Heart left ventricle (tissue), 16 donors: ENCODE data around the gene FCHSD2. TPM values are rescaled to one million over a fixed set of nuclear protein-coding genes. Genes with fewer than 3 reads are reported as not detected.

Source experiments
- ATAC-seq, 4 donors: fragments of 200-7000 bp; cut with Tn5 transposase; one replicate each; pipeline ENCODE4 v1.9.1; 2020 to 2022; ENCODE audit warnings: moderate library complexity in 4 of 4, mild to moderate bottlenecking in 3 of 4, moderate number of reproducible peaks in 1 of 4
- DNase-seq, 5 donors: peaks; one replicate each; pipeline ENCODE4 v3.0.0-alpha.2; 2020
- H3K27ac ChIP-seq, 12 donors: fragments of 200-600 bp; sonication (generic) in 4 of 12; one replicate each; pipeline versions ENCODE4 v1.5.0 to v1.8.0; 2016 to 2022; ENCODE audit warnings: mild to moderate bottlenecking in 2 of 12
- H3K27me3 ChIP-seq, 9 donors: fragments of 200-600 bp; sonication (generic) in 2 of 9; one replicate each; pipeline versions ENCODE4 v1.5.1 to v1.8.0; 2016 to 2022; ENCODE audit warnings: mild to moderate bottlenecking in 3 of 9
- H3K36me3 ChIP-seq, 9 donors: fragments of 200-600 bp; sonication (generic) in 2 of 9; one replicate each; pipeline versions ENCODE4 v1.5.0 to v1.8.0; 2018 to 2022; ENCODE audit warnings: mild to moderate bottlenecking in 2 of 9
- H3K4me1 ChIP-seq, 12 donors: fragments of 200-600 bp; sonication (generic) in 4 of 12; one replicate each; pipeline versions ENCODE4 v1.5.0 to v1.8.0; 2016 to 2022; ENCODE audit warnings: mild to moderate bottlenecking in 3 of 12
- H3K4me3 ChIP-seq, 12 donors: fragments of 200-600 bp; sonication (generic) in 4 of 12; one replicate each; pipeline versions ENCODE4 v1.5.0 to v1.8.0; 2017 to 2022; ENCODE audit warnings: mild to moderate bottlenecking in 9 of 12, moderate library complexity in 4 of 12
- H3K9me3 ChIP-seq, 12 donors: fragments of 200-600 bp; sonication (generic) in 4 of 12; one replicate each; pipeline versions ENCODE4 v1.5.0 to v1.8.0; 2016 to 2022; ENCODE audit warnings: mild to moderate bottlenecking in 1 of 12
- CTCF ChIP-seq, 12 donors: fragments of 200-600 bp; sonication (generic) in 4 of 12; IDR thresholded peaks; one replicate each; pipeline versions ENCODE4 v1.5.0 to v1.8.0; 2018 to 2022; ENCODE audit warnings: antibody characterized with exemption in 12 of 12, mild to moderate bottlenecking in 5 of 12
- POLR2A ChIP-seq, 2 donors: fragments of 450-650 bp; IDR thresholded peaks; one replicate each; pipeline ENCODE4 v1.6.1; 2017; ENCODE audit warnings: antibody characterized with exemption in 2 of 2, mild to moderate bottlenecking in 2 of 2, moderate library complexity in 2 of 2
- WGBS, 4 donors: extraction: QIAGEN DNeasy Blood & Tissue Kit in 2 of 4; methylation state at CpG; one replicate each; pipeline versions ENCODE4 v1.1.5 to v1.1.7; 2013 to 2018; 5-methylcytosine and 5-hydroxymethylcytosine counted together
- intact Hi-C, 10 donors: fragments of 100-400 bp; cut with DNase I; formaldehyde crosslinking; loops; one replicate each; pipeline versions ENCODE4 v1.11.1 to v1.14.2; 2022
- polyA plus RNA-seq, 2 donors: library from polyadenylated mRNA; stranded (reverse); fragments of 200-250 nt; gene quantifications; one replicate each; pipeline ENCODE4 v1.2.3, GENCODE V29; 2013
- total RNA-seq, 9 donors: library from RNA; depleted of rRNA in 2 of 9; stranded (reverse); fragments of >200 nt in 2 of 9; fragmentation: NEBNext Ultra II Directional in 3 of 9; extraction: Animal tissue kit (Norgen Biotek cat#: 25700) in 3 of 9; gene quantifications; one replicate each; pipeline versions ENCODE4 v1.1.0 to v1.2.4, GENCODE V29; 2016 to 2023
- donor health status: ischemic (EF 13 %, LVEDD 7.1; RV severe dilation, severe dysfunction).
- donor health status: healthy with polysubstance abuse.
- donor health status: DM: no; HTN: yes; CAD: no.
- donor health status: DM: no; HTN: no; CAD: no.
- donor health status: ischemic (EF 25% LVEDD 6.9; RV normal size, moderate dysfunction).
- donor health status: ischemic (EF 25% LVEDD 5.7; RV mildly dilated, moderate dysfunction).
- donor health status: healthy.
- donor health status: DM: yes; HTN: yes; CAD: no.
- donor health status: ischemic (EF 35%, LVEDD 5.7; RV mildly dilated, moderate dysfunction).
- donor health status: nonischemic (EF 11% LVEDD 7.7; RV severe dilation, severe dysfunction).
- donor health status: DM: yes; HTN: yes; CAD: no.
- donor health status: PGD.
- donor health status: ischemic (EF 29% LVEDD 5.4; RV normal size, mild dysfunction).
- donor health status: nonischemic (EF 23%, LVEDD 6.1; RV moderate dilation, normal function).

FCHSD2 gene
- total and polyA plus RNA-seq, 11 donors, result 9.9 to 61.1 (median 39.0) TPM

GRCh38 chr11:73100578-73100977 lies 41.5 kb downstream of the FCHSD2 start:
- peaks cover 0 to 13% (median 0%) of the 10 kb centered on the region in 12 donors for H3K9me3 ChIP-seq
- H3K4me1 ChIP-seq, result peaks cover 0 to 28% (median 13%) of the 10 kb centered on the region in 12 donors
- no peak overlapping the region for H3K4me3 ChIP-seq
- intact Hi-C loops, result no loop called here
- WGBS, 4 donors, result 89 to 93% (median 91%) methylated on average over 8 of the region's 8 CpGs
- H3K27me3 ChIP-seq, result no peaks in the 10 kb centered on the region
- DNase-seq (no peak), ATAC-seq (no peak)
- no peaks in the 10 kb centered on the region for H3K36me3 ChIP-seq
- H3K27ac ChIP-seq, result no peak overlapping the region
- no peak for TF ChIP-seq CTCF (IDR thresholded peaks at IDR 0.05)
- TF ChIP-seq POLR2A (IDR thresholded peaks at IDR 0.05), result no peak

GRCh38 chr11:73099512-73100266 lies 42.4 kb downstream of the FCHSD2 start:
- no peak for TF ChIP-seq CTCF (IDR thresholded peaks at IDR 0.05)
- no peak for TF ChIP-seq POLR2A (IDR thresholded peaks at IDR 0.05)
- Histone ChIP-seq H3K4me1 (peaks cover 0 to 37% (median 21%) of the 10 kb centered on the region in 12 donors), H3K4me3 (no peak overlapping the region), H3K27me3 (no peaks in the 10 kb centered on the region), H3K27ac (no peak overlapping the region), H3K9me3 (peaks cover 0 to 13% (median 0%) of the 10 kb centered on the region in 12 donors), H3K36me3 (no peaks in the 10 kb centered on the region)
- ATAC-seq, result peak in 2 of 4 donors; percentile 15 to 38
- DNase-seq, result no peak
- intact Hi-C loops, result no loop called here
- WGBS, 4 donors, result 92% methylated on average over 25 of the region's 25 CpGs

GRCh38 chr11:73095613-73096012 lies 46.5 kb downstream of the FCHSD2 start:
- DNase-seq (peak in 2 of 5 donors; percentile 33 to 50), ATAC-seq (peak; percentile 65 to 87 (median 75))
- Histone ChIP-seq H3K4me3 (no peak overlapping the region), H3K9me3 (no peaks in the 10 kb centered on the region), H3K27me3 (no peaks in the 10 kb centered on the region), H3K4me1 (peaks cover 0 to 38% (median 23%) of the 10 kb centered on the region in 12 donors), H3K36me3 (peaks cover 0 to 5% (median 0%) of the 10 kb centered on the region in 9 donors), H3K27ac (peak overlapping the region in 10 of 12 donors; percentile 8 to 78 (median 32))
- intact Hi-C loops, result no loop called here
- 33 to 41% (median 38%) methylated on average over 2 of the region's 2 CpGs for WGBS, 4 donors
- TF ChIP-seq POLR2A (IDR thresholded peaks at IDR 0.05) (no peak), CTCF (IDR thresholded peaks at IDR 0.05) (no peak)

GRCh38 chr11:73091521-73092305 lies 50.4 kb downstream of the FCHSD2 start:
- H3K4me1 ChIP-seq, result peaks cover 0 to 46% (median 18%) of the 10 kb centered on the region in 12 donors

More at GRCh38 chr11:73091521-73092305, 50.4 kb downstream of the FCHSD2 start:
- Histone ChIP-seq H3K27me3 (no peaks in the 10 kb centered on the region), H3K4me3 (no peak overlapping the region), H3K9me3 (no peaks in the 10 kb centered on the region), H3K27ac (no peak overlapping the region), H3K36me3 (peaks cover 0 to 5% (median 0%) of the 10 kb centered on the region in 9 donors)
- DNase-seq (no peak), ATAC-seq (no peak)
- intact Hi-C loops, result no loop called here
- 94 to 98% (median 96%) methylated on average over 9 of the region's 9 CpGs for whole genome bisulfite sequencing, 4 donors
- no peak for TF ChIP-seq CTCF (IDR thresholded peaks at IDR 0.05)
